Activated CD8-positive, alpha-beta memory T cell treated with anti-CD3 and anti-CD28 coated beads for 36 hours (primary cell): ENCODE results near the gene EVI5L. TPM values are rescaled to one million over a fixed set of nuclear protein-coding genes. Genes with fewer than 3 reads are reported as not detected.
"Not testable (repeated sequence)": the region's sequence is repeated elsewhere in the genome, so short reads cannot be mapped to it uniquely, and the experiment has no call there.

Experiments
- CTCF ChIA-PET: fragments of 350-600 bp; sonication (Branson Sonifier 250); formaldehyde crosslinking; loops from one replicate; lab custom pipeline; 2021; ENCODE audit warnings: antibody characterized with exemption; lab: Charles Lee
- POLR2A ChIA-PET: fragments of 350-600 bp; sonication (Branson Sonifier 250); formaldehyde crosslinking; loops from one replicate; lab custom pipeline; 2021; ENCODE audit warnings: antibody characterized with exemption; lab: Charles Lee
- total RNA-seq, 2 experiments: library from RNA; stranded (reverse); gene quantifications; one replicate each; pipeline ENCODE4 v1.2.3, GENCODE V29; 2021

The EVI5L gene
- total RNA-seq, 2 experiments from 2014 or later: 5.3 to 6.0 TPM

DNA sequence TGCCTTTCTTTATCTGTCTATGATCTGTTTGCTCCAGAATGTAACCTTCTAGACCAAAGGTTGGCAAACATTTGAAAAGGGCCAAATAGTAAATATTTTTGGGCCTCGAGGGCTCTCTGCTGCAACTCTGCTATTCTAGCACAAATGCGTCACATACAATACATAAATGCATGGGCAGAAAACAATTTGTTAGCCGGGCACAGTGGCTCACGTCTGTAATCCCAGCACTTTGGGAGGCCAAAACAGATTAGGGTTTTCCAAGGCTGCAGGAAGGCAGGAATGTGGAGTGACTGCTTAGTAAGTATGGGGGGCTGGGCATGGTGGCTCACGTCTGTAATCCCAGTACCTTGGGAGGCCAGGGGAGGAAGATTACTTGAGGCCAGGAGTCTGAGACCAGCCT lies 21.9 kb upstream of the EVI5L start:
- ChIA-PET CTCF (no interaction called here), POLR2A (interaction anchor here (0.7 kb wide), 1 partner anchor 17 kb away, joined by 11 read pairs; no protein-coding TSS in a partner anchor)

DNA sequence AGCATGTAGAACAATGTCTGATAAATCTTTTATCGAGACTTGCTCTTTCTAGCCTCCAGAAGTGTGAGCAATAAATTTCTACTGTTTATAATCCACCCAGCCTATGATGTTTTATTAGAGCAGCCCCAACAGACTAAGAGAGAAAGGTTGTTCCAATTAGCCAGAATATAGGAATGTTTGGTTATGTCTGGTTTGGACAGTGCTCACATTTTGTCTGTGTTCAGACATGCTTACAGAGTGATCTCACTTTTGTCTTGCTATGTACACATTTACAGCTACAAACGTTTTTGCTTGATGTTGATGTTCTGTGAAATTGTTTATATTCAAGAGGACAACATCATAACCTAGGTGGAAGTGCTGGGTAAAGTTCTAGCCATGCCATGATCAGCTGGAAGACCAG lies 18.0 kb upstream of the EVI5L start:
- POLR2A ChIA-PET: interaction anchor here (0.5 kb wide), 1 partner anchor 239 kb away, joined by 3 read pairs; no protein-coding TSS in a partner anchor
- CTCF ChIA-PET: interaction anchor here (2.1 kb wide), 1 partner anchor 12 kb away, joined by 8 read pairs; no protein-coding TSS in a partner anchor

GRCh38 chr19:7815325-7815724 lies 14.7 kb upstream of the EVI5L start:
- ChIA-PET CTCF (no interaction called here), POLR2A (no interaction called here)

DNA sequence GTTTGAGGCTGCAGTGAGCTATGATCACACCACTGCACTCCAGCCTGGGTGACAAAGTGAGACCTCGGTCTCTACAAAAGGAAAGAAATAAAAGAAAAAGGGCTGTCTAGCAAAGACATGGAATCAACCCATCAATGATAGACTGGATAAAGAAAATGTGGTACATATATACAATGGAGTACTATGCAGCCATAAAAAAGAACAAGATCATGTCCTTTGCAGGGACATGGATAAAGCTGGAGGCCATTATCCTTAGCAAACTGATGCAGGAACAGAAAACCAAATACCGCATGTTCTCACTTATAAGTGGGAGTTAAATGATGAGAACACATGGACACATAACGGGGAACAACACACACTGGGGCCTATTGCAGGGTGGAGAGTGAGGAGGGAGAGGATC lies 14.0 kb upstream of the EVI5L start:
- CTCF ChIA-PET, POLR2A ChIA-PET: not testable (repeated sequence)

DNA sequence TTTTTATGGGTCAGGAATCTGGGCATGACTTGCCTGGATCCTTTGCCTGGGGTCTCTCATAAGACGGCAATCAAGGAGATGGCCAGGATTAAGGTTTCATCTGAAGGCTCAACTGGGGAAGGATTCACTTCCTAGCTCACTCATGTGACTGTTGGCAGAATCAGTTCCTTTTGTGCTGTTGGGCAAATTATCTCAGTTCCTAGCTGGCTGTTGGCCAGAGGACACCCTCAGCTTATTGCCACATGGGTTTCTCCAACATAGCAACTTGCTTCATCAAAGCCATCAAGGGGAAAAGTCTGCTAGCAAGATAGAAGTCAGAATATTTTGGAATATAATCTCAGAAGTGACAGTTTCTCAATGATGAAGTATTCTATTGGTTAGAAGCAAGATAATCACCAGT lies 12.2 kb upstream of the EVI5L start:
- ChIA-PET POLR2A (no interaction called here), CTCF (interaction anchor here (1.2 kb wide), 1 partner anchor 137 kb away, joined by 3 read pairs; the partner anchor contains the start of gene TRAPPC5)

DNA sequence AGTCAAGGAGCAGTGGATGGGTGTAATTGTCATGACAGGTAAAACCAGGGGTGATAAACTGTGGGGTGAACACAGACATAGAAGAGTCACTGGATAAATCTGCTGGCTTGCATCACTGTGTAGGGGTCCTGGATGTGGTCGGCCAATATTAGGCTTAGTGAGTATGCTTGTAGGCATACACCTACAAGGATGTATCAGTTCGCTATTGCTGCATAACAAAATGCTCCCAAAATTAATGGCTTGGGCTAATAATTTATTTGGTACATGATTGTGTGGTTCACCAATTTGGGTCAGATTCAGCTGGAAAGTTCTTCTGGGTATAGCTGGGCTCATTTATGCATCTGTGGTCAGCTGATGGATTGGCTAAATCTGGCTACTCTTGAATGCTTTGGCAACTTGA lies 11.2 kb upstream of the EVI5L start:
- ChIA-PET POLR2A (no interaction called here), CTCF (interaction anchor here (1.3 kb wide), 1 partner anchor 250 kb away, joined by 3 read pairs; no protein-coding TSS in a partner anchor)

DNA sequence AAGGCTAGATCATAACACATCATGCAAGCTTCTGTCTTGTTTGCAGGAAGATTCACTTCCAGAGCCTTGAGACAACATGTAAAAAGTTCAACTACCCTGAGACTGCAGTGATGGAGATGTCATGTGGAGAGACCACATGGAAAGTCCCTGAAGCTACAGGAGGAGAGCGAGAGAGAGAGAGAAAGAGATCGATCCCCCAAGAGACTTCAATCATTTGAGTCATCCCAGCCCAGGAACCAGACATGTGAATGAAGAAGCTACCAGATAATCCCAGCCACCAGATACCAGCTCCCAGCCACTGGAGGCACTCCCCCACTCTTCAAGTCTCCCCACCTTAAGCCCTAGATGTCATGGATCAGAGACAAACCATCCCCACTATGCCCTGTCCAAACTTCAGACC lies 10.7 kb upstream of the EVI5L start:
- POLR2A ChIA-PET: no interaction called here
- CTCF ChIA-PET: interaction anchor here (0.6 to 1.3 kb wide), 2 partner anchors 77 to 251 kb away, joined by 3 to 4 read pairs; no protein-coding TSS in a partner anchor

DNA sequence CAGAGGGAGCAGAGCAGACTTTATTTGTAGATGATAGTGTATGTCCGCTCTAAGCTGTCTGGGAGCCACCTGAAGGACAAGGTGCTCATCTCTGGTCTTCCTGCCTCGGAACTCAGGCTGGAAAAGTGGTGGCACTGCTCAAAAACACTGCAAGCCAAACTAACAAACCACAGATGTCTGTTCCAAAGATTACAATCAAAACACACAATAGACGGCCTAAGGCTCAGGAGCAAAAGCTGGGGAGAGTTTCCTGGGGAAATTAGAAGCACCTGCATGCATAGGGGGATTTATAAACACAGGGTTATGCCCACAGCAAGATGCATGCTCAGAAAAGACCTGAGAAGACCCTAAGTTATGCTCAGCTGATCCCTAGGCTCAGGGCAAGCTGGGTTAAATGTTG lies 9.4 kb upstream of the EVI5L start:
- POLR2A ChIA-PET: no interaction called here
- CTCF ChIA-PET: no interaction called here

GRCh38 chr19:7822910-7823515 lies 7.0 kb upstream of the EVI5L start:
- ChIA-PET POLR2A (no interaction called here), CTCF (no interaction called here)

GRCh38 chr19:7823686-7824301 lies 6.2 kb upstream of the EVI5L start:
- POLR2A ChIA-PET: no interaction called here
- CTCF ChIA-PET: interaction anchor here (0.7 kb wide), 1 partner anchor 584 kb away, joined by 3 read pairs; no protein-coding TSS in a partner anchor

GRCh38 chr19:7829166-7829520 lies 875 bp upstream of the EVI5L start:
- POLR2A ChIA-PET: no interaction called here
- CTCF ChIA-PET: interaction anchor here (1.0 kb wide), 1 partner anchor 40 kb away, joined by 3 read pairs; no protein-coding TSS in a partner anchor

DNA sequence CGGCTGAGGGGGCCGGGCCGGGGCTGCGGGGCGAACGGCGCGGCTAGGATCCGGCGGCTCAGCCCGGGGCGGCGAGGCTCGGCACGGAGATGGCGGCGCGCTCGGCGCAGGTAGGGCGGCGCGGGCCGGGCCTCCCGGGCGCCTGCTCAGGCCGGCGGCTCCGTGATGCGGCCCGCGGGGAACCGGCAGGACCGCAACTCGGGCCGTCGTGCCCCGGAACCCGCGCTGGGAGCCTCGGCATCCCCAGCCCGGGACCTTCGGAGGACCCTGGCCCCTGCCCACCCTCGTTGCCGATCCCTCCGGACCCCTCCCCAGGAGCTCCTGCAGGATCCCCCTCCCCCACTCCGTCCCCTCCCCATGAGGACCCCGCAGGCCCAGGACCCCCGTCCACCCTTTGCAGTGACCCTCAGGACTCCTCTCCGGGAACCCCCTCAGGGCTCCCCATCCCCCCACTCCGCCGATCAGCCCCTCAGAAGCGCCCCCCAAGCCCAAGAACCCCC lies 304 bp downstream of the EVI5L start:
- POLR2A ChIA-PET: interaction anchor here (0.7 to 0.8 kb wide), 2 partner anchors 9 to 39 kb away, joined by 5 to 6 read pairs; no protein-coding TSS in a partner anchor
- CTCF ChIA-PET: interaction anchor here (0.6 to 1.3 kb wide), 3 partner anchors 55 to 494 kb away, joined by 3 to 6 read pairs (median 4); no protein-coding TSS in a partner anchor

DNA sequence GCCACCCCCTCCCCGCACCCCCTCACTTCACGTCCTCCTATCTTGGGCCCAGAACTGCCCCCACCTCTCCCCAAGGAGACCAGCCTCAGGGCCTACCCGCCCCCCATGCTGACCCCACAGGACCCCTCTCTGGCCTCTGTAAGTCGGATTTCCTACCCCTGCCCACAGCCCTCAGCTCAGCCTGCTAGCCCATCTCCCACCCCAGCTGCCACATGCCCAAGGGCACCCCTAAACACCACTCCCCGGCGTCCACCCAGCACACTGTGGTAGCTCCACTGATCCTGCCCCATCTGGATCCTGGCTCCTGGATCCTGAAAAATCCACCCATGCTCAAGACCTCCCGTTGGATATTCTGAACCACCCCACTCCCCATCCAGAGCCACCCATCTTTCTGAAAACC lies 805 bp downstream of the EVI5L start:
- POLR2A ChIA-PET: interaction anchor here (0.6 to 0.8 kb wide), 3 partner anchors 9 to 67 kb away, joined by 5 to 6 read pairs (median 5); no protein-coding TSS in a partner anchor
- CTCF ChIA-PET: interaction anchor here (0.6 to 1.4 kb wide), 4 partner anchors 9 to 263 kb away, joined by 4 to 6 read pairs (median 4); no protein-coding TSS in a partner anchor

GRCh38 chr19:7831452-7831851 lies 1.4 kb downstream of the EVI5L start:
- CTCF ChIA-PET: interaction anchor here (0.6 to 1.4 kb wide), 3 partner anchors 10 to 263 kb away, joined by 4 to 6 read pairs (median 4); no protein-coding TSS in a partner anchor

GRCh38 chr19:7832009-7832408 lies 2.0 kb downstream of the EVI5L start:
- POLR2A ChIA-PET: no interaction called here
- CTCF ChIA-PET: interaction anchor here (1.4 kb wide), 1 partner anchor 22 kb away, joined by 4 read pairs; no protein-coding TSS in a partner anchor

More at GRCh38 chr19:7831452-7831851, 1.4 kb downstream of the EVI5L start:
- POLR2A ChIA-PET: no interaction called here

- ChIA-PET CTCF (no interaction called here), POLR2A (no interaction called here)
Measured at GRCh38 chr19:7832781-7833180, 2.8 kb downstream of the EVI5L start.

GRCh38 chr19:7833225-7834099 lies 3.4 kb downstream of the EVI5L start:
- ChIA-PET CTCF (no interaction called here), POLR2A (no interaction called here)

DNA sequence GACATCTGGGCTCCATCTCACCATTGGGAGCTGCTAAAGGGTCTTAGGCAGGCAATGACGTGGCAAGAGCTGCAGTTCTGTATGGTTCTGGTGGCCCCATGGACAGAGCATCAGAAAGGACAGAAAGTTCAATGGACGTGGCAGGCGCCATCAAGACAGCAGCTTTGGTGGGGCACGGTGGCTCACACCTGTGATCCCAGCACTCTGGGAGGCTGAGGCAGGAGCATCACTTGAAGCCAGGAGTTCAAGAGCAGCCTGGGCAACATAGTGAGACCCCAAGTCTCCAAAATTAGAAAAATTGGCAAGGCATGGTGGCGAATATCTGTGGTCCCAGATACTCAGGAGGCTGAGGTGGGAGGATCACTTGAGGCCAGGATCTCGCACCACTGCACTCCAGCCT lies 9.5 kb downstream of the EVI5L start:
- ChIA-PET CTCF (no interaction called here), POLR2A (no interaction called here)

GRCh38 chr19:7840629-7841028 lies 10.6 kb downstream of the EVI5L start:
- ChIA-PET POLR2A (no interaction called here), CTCF (no interaction called here)
